OCI-M1 (cell line): ENCODE results near the gene RECQL.
"Not testable (repeated sequence)": the region's sequence is repeated elsewhere in the genome, so short reads cannot be mapped to it uniquely, and the experiment has no call there.

Experiments used
- DNase-seq: peaks from one replicate; lab custom pipeline; 2025; lab: John Stamatoyannopoulos, UW

The RECQL gene

DNA sequence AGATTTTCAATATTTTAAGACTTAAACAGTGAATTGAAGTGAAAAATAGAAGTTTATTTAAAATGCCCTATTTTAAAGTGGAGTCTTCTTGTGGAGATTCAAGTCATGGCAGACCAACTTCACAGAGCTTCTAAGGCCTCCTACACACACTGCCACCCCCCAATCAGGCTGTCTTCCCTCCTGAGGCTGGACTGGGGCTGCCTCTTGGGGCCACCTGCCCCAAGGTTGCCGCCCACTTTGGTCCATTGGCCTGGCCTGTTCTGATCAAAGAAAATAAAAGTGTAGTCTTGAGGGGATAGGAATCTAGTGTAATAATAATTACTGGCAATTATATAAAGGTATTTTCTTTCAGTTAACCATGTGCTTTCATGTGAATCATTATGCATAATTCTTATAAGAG is 1.4 kb upstream of the RECQL start:
- DNase-seq, result no peak

DNA sequence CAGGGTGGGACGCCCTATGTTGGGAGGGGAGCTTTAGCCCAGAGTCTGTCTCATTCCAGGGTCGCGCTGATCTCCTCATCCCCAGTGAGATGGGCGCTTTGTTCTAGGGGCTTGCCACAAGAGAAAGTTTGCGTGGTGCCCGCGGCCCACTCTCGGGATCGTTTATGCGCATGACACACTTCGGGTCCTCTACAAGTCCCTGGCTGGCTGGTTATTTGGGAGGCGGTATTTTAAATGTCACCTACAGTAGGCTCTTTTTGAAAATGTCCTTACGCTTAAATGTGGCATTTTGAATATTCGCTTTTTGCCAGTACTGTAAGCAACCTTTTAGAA is 695 bp upstream of the RECQL start:
- peak; percentile 56 for DNase-seq

DNA sequence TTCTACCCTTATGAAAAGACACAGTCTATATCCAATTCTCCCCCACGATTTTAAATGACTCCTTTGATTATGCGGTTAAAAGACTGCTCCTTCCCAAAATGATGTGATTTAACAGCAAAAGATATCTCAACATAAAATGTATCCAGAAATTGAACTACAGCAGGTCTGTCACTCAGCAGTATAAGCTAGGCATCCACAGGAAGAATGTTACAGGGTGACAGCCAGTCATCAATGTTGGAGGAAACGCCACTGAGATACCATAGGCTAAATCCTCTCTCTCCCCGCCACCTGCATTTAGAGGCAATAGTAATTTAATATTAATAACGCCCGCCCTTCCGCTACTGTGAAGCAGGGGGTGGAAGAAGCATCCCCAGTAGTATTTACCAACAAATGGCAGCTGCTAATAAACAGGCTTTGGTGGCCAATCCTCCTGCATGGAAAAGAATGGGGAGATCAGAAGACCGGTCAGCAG is 613 bp downstream of the RECQL start:
- no peak for DNase-seq

DNA sequence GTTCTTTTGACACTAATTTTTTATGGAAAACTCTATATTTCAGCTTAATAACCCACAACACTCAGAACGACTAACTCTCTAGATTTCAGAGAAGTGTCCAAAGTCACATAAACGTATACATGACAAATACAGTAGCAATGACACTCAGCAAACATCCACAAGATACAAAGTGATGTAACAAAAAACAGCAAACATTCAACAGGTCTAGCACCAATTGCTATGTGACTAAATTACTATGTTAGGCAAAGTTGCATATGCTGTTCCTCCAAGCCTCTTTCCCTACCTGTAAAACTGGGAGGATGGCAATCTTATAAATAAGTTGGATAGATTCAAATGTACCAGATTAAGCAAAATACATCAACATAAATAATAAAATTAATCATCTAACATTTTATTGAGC is 1.7 kb downstream of the RECQL start:
- no peak for DNase-seq

DNA sequence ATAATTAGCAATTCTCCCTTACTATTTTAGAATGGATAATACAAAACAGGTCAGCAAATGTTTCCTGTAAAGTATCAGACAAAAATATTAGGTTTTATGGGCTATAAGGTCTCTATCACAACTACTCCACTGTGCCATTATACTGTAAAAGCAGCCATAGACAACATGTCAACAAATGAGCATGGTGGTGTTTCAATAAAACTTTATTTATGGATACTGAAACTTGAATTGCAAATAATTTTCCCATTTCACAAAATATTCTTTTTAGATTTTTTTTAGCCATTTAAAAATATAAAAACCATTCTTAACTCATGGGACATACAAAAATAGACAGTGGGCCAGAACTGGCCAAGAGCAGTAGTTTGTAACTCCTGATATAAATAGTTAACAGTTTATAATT is 15.4 kb downstream of the RECQL start:
- no peak for DNase-seq

DNA sequence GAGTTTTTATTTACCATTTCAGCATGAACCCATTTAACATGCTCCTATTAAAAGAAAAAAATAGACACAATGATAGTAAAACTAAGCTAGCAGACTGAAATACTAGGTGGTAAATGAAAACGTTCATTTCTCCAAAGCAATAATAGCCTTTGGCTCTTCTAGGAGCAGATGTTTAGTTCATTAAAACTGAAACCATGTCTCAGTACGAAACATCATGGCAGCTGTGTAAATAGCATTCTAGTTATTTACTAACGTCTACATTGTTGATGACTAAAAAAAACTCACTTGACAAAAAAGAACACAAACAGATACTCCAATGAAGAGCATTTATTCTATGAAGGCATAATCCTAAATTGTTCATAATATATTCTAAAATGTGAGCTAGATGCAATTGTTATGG is 17.9 kb downstream of the RECQL start:
- no peak for DNase-seq

DNA sequence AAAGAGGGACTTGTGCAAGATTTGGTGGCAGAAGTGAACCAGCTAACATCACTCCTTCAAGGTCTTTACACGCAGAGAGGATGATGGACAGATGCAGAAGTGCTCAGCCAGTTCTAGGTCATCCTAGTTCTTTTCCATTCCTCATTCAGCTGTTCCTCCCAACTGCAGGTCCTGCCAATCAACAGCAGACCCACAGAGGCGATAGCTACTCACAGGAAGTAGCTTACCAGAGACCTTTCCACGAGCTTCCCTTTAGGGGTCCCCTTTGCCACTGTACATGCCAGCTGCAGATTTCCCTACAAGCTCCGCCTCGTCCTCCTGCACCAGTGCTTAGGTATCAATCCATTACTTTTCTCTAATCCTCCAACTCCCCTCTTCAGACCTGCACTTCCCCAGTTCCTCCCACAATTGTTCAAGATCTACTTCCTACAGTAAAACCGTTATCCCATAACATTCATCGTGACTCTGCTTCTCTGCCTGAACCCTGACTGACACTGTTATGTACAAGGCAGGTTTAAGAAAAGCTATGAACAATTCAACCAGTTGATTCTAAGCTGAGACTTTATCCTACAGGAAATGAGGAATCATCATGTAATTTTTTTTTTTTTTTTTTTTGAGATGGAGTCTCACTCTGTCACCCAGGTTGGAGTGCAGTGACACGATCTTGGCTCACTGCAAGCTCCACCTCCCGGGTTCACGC is 22.5 kb downstream of the RECQL start:
- no peak for DNase-seq

DNA sequence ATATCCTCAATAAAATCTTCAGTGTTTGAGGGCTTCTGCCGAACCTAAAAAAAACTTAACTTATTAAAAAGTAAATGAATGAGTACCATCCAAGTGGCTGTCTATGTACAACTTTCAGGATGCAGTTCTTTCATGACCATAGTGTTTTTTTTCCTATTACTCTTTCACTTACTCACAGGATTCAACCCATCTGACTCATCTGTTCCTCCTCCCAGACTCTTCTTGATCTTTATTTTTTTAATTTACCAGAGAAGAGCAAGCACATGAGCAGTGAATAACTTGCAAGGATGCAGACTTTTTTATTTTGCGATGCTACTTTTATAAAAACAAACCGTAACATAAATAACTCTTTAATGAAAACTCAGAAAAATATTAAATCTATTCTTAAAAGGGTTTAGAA is 24.5 kb downstream of the RECQL start:
- no peak for DNase-seq

DNA sequence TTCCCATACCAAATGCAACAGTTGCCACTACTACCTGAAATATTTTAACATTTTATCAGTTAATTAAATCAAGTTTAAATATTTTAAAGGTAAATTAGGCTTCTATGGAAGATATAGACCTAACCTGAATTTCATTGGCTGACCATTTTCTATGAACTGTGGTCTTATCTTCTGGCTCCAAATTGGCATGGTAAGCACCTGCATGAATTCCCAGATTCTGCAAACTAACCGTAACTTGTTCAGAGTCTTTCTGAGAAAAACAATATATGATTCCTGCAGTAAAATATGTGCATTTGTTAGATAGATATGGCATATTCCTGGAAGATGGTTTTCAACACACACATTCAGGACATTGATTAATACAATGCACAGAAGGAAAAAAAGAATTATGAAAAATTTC is 25.9 kb downstream of the RECQL start:
- DNase-seq, result no peak

DNA sequence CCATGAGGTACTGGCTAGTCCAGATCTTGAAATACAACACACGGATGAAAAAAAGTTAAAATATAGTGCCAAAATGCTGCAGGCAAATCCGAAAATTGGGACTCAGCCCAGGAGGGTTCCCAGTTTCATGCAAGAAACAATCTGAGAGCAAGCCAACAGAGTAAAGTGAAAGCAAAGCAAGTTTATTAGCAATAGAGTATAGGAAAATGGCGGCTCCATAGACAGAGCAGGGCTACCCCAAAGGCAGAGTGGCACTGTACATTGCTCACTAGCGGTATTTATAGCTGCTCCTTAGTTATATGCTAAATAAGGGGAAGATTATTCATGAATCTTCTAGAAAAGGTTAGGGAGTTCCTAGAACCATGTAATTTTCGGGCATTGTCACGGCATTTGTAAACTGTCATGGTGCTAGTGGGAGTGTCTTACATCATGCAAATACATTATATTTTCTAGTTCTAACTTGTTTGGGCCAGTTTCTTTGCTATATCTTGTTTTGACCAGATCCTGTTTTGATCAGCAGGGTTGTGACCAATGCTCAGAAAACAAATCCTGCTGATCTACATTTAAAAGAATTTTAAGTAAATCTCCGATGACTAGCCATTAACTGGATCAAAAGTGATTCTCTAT is 29.1 kb downstream of the RECQL start:
- no peak for DNase-seq

DNA sequence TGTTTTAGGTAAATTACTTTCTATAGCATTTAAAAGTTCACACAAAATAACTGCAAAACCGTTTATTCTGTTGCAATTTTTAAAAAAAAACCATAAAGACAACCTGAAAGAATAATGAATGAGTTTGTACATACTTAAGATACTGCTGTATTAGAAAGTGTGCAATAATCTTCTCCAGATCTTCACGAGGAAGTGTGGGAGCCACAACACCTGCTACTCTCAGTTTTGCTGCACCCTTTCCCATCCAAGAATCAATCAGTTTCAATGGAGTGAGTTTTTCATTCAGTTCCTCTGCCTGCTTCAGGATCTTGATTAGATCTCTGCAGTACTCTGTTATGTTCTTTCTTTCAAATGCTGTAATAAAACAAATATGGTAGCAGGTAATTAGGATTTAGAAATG is 30.1 kb downstream of the RECQL start:
- no peak for DNase-seq

DNA sequence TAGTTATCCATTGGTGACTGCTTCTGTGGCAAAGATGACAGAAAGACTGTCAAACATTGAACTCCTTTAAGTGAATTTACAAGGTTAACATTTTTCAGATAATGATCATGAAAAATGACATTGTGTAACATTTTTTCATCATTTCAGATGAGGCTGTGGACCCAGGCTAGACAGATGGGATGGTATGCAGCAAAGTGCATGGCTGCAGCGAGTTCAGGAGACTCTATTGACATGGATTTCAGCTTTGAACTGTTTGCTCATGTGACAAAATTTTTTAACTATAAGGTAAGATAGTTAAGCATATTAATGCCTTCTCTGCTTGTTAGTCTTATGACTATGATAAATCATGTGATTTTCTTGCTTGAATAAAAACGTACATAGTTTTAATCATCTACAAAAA is 34.1 kb downstream of the RECQL start:
- not testable (repeated sequence) for DNase-seq

DNA sequence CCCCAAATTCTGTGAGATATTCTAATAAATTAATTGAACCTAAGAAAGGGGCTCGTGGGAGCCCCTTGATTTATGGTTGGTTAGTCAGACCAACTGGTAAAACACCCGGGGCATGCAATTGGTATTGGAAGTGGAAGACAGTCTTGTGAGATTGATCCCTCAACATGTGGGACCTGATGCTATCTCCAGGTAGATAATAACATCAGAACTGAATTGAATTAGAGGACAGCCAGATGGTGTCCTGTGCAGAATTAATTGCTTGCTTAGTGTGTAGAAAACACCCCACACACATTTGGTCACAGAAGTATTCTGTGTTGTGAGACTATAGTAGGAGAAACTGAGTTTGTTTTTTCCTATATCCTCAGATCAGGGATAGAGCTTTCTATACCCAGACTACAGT is 42.0 kb downstream of the RECQL start:
- DNase-seq, result no peak

DNA sequence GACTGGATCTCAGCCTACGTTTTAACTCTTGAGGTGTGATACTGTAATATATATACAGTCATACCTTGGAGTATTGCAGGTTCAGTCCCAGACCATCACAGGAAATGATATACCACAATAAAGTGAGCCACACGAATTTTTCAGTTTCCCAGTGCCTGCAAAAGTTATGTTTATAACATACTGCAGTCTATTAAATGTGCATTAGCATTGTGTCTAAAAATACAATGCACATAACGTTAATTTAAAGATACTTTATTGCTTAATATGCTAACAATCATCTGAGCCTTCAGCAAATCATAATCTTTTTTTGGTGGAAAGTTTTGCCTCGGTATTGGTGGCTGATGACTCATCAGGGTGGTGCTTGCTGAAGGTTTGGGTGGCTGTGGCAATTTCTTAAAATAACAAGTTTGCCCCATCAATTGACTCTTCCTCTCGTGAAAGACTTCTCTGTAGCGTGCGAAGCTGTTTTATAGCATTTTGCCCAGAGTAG is 45.1 kb downstream of the RECQL start:
- DNase-seq, result no peak

DNA sequence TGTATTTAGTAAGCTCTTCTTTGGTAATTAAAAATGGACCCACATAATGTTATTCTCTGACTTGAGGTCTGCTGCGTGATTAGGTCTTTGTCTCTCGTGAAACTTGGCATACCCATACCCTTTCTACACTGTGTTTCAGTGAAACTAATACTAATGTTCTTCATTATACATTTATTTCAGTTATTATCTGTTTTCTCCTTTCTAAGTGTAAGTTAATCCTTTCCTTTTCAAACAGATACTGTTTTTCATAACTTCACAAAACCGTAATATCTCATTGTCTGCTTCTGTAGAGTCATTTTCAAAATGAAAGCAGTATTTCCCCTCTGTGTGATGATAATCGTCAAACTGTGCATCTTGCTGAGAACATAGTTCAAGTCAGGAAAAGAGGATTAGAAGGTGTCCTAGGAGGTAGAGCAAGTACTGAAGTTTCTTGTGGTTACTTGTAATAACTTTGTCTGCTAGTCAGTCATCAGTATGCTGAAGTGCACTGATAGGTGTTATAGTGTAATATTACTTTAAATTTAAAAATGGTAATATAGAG is 48.1 kb downstream of the RECQL start:
- no peak for DNase-seq

DNA sequence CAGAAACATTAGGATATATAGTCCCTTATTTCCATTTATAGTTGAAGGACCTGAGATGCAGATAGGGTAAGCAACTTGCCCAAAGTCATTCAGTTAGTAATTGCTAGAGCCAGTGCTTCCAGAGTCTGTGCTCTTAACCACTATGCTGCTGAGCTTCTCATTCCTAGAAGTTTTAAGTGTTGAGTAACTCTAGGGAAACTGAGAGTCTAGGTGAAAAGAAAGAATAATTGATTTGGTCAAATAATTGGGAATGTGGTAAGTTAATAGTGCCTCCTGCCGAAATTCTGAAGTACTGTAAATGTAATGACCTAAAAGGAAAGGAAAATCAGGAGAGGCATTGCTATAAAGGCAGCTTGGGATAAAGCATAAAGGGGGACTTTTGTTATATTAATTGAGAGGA is 49.9 kb downstream of the RECQL start:
- DNase-seq, result no peak

DNA sequence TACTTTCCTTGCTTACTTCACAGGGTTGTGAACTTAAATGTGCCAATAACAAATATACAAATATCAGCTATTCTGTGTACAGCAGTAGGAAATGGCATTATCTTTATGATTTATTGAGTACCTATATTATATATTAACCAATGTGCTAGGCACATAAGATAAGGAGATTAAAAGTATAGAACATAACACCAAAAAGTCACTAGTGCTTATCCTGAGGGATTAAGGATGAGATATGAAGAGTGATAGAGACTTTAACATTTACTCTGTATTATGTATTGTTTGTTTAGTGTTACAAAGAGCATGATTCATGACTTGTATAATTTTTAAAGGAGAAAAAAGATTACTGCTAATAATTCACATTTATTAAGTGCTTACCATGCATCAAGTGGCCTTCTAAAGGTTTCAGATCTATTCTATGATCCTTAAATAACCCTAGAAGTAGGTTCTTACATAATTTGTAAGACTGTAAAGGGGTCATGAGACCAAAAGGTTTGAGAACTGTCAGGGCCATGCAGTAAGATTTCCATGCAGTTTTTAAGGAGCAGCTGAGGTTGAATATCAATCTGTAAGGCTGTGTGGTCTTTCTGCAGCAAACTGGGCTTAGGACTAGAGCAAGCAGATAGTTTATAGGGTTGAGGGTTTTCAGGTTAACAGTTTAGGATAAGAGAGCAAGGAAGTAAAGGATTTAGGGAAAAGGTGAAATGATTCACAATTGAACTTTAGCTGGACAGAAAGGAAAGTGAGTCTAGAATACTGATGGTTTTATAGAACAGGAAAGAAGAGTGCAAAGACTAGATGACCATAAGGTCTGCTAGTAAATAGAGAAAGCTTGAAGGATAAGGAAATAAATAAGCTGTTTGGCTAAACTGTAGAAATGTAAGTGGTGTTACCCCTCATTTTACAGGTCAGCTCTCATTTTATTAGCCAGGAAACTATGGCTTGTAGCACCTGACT is 57.0 kb downstream of the RECQL start:
- no peak for DNase-seq

DNA sequence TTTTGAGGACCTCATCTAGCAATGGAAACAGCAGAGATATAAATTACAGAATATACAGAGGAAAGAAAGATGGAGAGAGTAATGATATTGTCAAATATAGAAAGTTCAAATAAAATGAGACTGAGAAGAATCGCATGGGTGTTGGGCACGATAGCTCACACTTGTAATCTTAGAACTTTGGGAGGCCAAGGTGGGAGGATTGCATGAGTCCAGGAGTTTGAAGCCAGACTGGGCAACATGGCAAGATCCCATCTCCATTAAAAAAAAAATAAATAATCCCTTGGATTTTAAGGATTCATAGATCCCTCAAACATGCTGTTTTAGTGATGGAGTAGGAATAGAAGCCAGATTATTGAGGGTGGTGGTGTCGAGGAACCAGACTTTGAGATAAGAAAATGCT is 62.1 kb downstream of the RECQL start:
- no peak for DNase-seq

DNA sequence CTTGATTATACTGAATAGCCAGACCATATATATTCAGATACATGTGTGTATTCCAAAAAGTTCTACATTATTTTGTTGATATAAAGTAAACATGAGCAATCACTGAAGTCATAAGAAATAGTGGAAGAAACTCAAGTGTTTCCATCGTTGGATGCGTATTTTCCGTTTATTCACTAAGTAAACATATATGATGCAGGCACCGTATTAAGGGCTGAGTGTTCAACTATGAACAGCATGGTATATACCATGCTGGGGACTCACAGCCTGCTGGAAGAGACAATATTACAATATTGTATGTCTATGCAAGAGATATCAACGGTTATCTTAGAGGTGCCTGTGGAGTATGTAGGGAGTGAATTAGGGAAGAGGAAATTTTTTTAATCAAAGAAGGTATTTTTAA is 62.8 kb downstream of the RECQL start:
- DNase-seq, result peak; percentile 67

DNA sequence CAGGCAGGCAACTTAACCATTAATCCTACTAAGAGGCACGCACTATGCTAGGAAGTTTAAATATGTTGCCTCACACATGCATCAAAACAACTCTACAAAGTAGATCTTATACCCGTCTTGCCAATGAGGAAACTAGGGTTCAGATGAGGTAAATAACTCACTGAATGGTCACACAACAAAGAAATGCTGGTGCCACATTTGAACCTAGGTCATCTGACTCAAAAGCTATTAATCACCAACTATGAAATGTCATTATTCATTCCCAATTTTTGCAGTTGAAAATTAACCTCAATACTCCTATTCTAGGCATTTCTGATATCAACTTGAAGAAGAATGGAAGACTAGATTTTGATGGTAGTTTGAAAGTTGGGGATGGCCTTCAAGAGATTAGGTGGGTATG is 66.7 kb downstream of the RECQL start:
- DNase-seq, result no peak

DNA sequence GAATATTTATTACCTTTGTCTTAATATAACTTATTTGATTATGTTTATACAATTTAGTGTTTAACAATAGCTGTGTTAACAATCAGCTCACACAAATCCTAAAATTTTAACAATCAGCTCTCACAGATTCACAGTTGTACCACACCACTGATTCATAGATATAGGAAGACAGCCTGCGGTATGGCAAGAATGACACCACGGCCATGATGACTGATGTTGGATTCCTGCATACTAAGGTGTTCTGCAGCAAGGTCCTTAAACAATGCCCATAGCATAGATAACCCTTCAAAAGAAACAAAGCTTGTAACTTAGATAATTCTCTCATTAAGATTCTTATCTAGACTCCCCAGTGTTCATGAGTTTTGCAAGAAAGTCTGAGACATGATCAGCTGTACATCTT is 67.9 kb downstream of the RECQL start:
- DNase-seq, result no peak

DNA sequence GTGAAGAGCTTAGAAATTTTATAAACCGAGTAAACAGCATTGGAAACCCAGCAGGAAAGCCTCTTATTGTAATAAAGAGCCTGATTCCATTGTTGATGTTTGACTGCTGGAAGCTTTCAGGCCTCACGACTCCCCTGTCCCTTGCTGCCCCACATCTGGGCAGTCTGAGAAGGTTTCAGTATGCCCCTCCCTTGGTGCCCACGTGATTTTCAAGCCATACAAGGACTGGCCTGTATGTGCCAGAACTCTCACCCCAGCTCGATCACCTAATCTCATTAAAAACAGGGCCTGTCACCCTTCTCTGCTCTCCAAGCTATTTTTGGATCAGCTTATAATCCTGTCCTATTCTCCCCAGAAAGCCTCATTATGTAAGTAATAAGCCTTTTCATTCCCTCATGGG is 71.4 kb downstream of the RECQL start:
- DNase-seq, result no peak

DNA sequence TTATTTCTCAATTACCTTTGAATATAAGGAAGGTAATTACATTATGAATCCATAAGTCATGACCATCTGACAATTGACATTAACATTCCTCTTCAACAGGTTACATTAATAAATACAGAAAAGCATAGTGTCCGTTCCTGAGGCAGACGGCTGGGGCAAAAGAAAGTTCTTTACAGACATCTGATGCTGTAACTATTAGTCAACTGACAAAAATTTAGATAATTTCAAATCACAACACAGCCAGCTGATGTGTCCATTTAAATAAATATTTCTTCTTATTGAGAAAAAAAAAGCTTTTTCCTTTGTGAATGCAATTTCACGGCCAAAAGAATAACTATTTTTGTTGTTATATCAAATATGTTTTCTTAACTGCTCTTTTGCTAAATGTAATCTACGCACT is 73.2 kb downstream of the RECQL start:
- DNase-seq, result no peak
